Immature natural killer cell (primary cell): ENCODE measurements around the gene UBE2D3. TPM values are rescaled to one million over a fixed set of nuclear protein-coding genes. Genes with fewer than 3 reads are reported as not detected.

ENCODE experiments used
- DNase-seq, 3 donors: peaks; one replicate each; pipeline ENCODE4 v3.0.0; 2022; ENCODE audit warnings: mixed read lengths in 1 of 3
- H3K27ac Mint-ChIP-seq, 6 donors: one replicate each; pipeline ENCODE4 v1.8.0; 2020; ENCODE audit warnings: mixed read lengths in 6 of 6, mild to moderate bottlenecking in 5 of 6, inconsistent platforms in 4 of 6, moderate library complexity in 3 of 6
- H3K27me3 Mint-ChIP-seq, 3 donors: one replicate each; pipeline ENCODE4 v1.8.0; 2020 to 2021; ENCODE audit warnings: low read depth in 3 of 3, mild to moderate bottlenecking in 3 of 3, mixed read lengths in 3 of 3, moderate library complexity in 3 of 3, inconsistent platforms in 1 of 3
- H3K36me3 Mint-ChIP-seq, 3 donors: one replicate each; pipeline ENCODE4 v1.8.0; 2020; ENCODE audit warnings: mixed read lengths in 3 of 3, inconsistent platforms in 2 of 3, mild to moderate bottlenecking in 2 of 3
- H3K4me1 Mint-ChIP-seq, 2 donors: one replicate each; pipeline ENCODE4 v1.8.0; 2020; ENCODE audit warnings: inconsistent platforms in 2 of 2, mild to moderate bottlenecking in 2 of 2, mixed read lengths in 2 of 2, moderate library complexity in 1 of 2
- H3K4me3 Mint-ChIP-seq, 5 donors: one replicate each; pipeline ENCODE4 v1.8.0; 2020; ENCODE audit warnings: mild to moderate bottlenecking in 5 of 5, mixed read lengths in 5 of 5, inconsistent platforms in 3 of 5, moderate library complexity in 3 of 5
- H3K9me3 Mint-ChIP-seq, 6 donors: one replicate each; pipeline ENCODE4 v1.8.0; 2020; ENCODE audit warnings: mild to moderate bottlenecking in 6 of 6, mixed read lengths in 6 of 6, inconsistent platforms in 4 of 6, moderate library complexity in 3 of 6
- polyA plus RNA-seq, 3 donors: library from polyadenylated mRNA; unstranded; fragments of 300-500 nt; fragmentation: Illumina TruSeq; gene quantifications; one replicate each; pipeline ENCODE4 v1.2.3, GENCODE V29; 2021

UBE2D3 gene
- polyA plus RNA-seq, 3 donors from 2014 or later: 411 to 718 (median 463) TPM

- no peak overlapping the region for H3K4me3 Mint-ChIP-seq
- H3K27ac Mint-ChIP-seq: peak overlapping the region in 1 of 6 donors; percentile 2
- H3K27me3 Mint-ChIP-seq: peaks cover 3 to 11% (median 6%) of the 10 kb centered on the region in 3 donors
- H3K36me3 Mint-ChIP-seq: peaks cover 0 to 20% (median 13%) of the 10 kb centered on the region in 3 donors
- H3K4me1 Mint-ChIP-seq: peaks cover 65 to 82% of the 10 kb centered on the region in 2 donors
- peaks cover 0 to 1% (median 0%) of the 10 kb centered on the region in 6 donors for H3K9me3 Mint-ChIP-seq
- no peak for DNase-seq
These were observed 20.0 kb downstream of the UBE2D3 start for GRCh38 chr4:102807345-102807744.

- Mint-ChIP-seq H3K4me3 (no peak overlapping the region), H3K27ac (peak overlapping the region in 1 of 6 donors; percentile 48), H3K27me3 (peaks cover 0 to 6% (median 4%) of the 10 kb centered on the region in 3 donors), H3K9me3 (no peaks in the 10 kb centered on the region), H3K4me1 (peaks cover 23 to 67% of the 10 kb centered on the region in 2 donors), H3K36me3 (peaks cover 7 to 46% (median 36%) of the 10 kb centered on the region in 3 donors)
- DNase-seq: no peak
These were observed 27.5 kb downstream of the UBE2D3 start for GRCh38 chr4:102799816-102800215.

- Mint-ChIP-seq H3K4me1 (peaks cover 17 to 71% of the 10 kb centered on the region in 2 donors), H3K4me3 (no peak overlapping the region), H3K27me3 (peaks cover 0 to 11% (median 0%) of the 10 kb centered on the region in 3 donors), H3K9me3 (no peaks in the 10 kb centered on the region), H3K36me3 (peaks cover 3 to 39% (median 26%) of the 10 kb centered on the region in 3 donors), H3K27ac (peak overlapping the region in 3 of 6 donors; percentile 41 to 70 (median 49))
- no peak for DNase-seq
These were observed 32.4 kb downstream of the UBE2D3 start for GRCh38 chr4:102794999-102795398.

- peaks cover 3 to 21% (median 21%) of the 10 kb centered on the region in 3 donors for H3K36me3 Mint-ChIP-seq
- no peak overlapping the region for H3K4me3 Mint-ChIP-seq
- no peak for DNase-seq
- H3K27me3 Mint-ChIP-seq: peaks cover 0 to 11% (median 0%) of the 10 kb centered on the region in 3 donors
- H3K4me1 Mint-ChIP-seq: peaks cover 20 to 66% of the 10 kb centered on the region in 2 donors
- H3K9me3 Mint-ChIP-seq: no peaks in the 10 kb centered on the region
- peak overlapping the region in 5 of 6 donors; percentile 3 to 75 (median 19) for H3K27ac Mint-ChIP-seq
These were observed 34.9 kb downstream of the UBE2D3 start for GRCh38 chr4:102792361-102792936.

GRCh38 chr4:102791318-102791835, 36.0 kb downstream of the UBE2D3 start:
- peaks cover 17 to 65% of the 10 kb centered on the region in 2 donors for H3K4me1 Mint-ChIP-seq
- H3K27me3 Mint-ChIP-seq: peaks cover 0 to 11% (median 2%) of the 10 kb centered on the region in 3 donors
- peaks cover 3 to 17% (median 17%) of the 10 kb centered on the region in 3 donors for H3K36me3 Mint-ChIP-seq
- no peak for DNase-seq
- H3K27ac Mint-ChIP-seq: peak overlapping the region; percentile 11 to 76 (median 47)
- H3K4me3 Mint-ChIP-seq: no peak overlapping the region
- no peaks in the 10 kb centered on the region for H3K9me3 Mint-ChIP-seq

GRCh38 chr4:102789317-102789717, 38.0 kb downstream of the UBE2D3 start:
- H3K36me3 Mint-ChIP-seq: peaks cover 0 to 7% (median 5%) of the 10 kb centered on the region in 3 donors
- peaks cover 7 to 50% of the 10 kb centered on the region in 2 donors for H3K4me1 Mint-ChIP-seq
- H3K27ac Mint-ChIP-seq: peak overlapping the region in 5 of 6 donors; percentile 6 to 43 (median 17)
- no peaks in the 10 kb centered on the region for H3K9me3 Mint-ChIP-seq
- peaks cover 0 to 5% (median 2%) of the 10 kb centered on the region in 3 donors for H3K27me3 Mint-ChIP-seq
- DNase-seq: no peak
- H3K4me3 Mint-ChIP-seq: no peak overlapping the region

GRCh38 chr4:102787944-102788343, 39.4 kb downstream of the UBE2D3 start:
- Mint-ChIP-seq H3K27me3 (peaks cover 0 to 5% (median 2%) of the 10 kb centered on the region in 3 donors), H3K4me1 (peaks cover 7 to 43% of the 10 kb centered on the region in 2 donors), H3K27ac (no peak overlapping the region), H3K4me3 (no peak overlapping the region), H3K36me3 (peaks cover 0 to 6% (median 5%) of the 10 kb centered on the region in 3 donors), H3K9me3 (no peaks in the 10 kb centered on the region)
- DNase-seq: no peak

- DNase-seq: no peak
- H3K36me3 Mint-ChIP-seq: peaks cover 0 to 2% (median 2%) of the 10 kb centered on the region in 3 donors
- H3K9me3 Mint-ChIP-seq: no peaks in the 10 kb centered on the region
- peaks cover 0 to 2% (median under 1%) of the 10 kb centered on the region in 3 donors for H3K27me3 Mint-ChIP-seq
- H3K4me3 Mint-ChIP-seq: no peak overlapping the region
- peaks cover 7 to 39% of the 10 kb centered on the region in 2 donors for H3K4me1 Mint-ChIP-seq
- H3K27ac Mint-ChIP-seq: peak overlapping the region in 1 of 6 donors; percentile 45
These were observed 40.1 kb downstream of the UBE2D3 start for GRCh38 chr4:102787096-102787881.

GRCh38 chr4:102786279-102786678, 41.1 kb downstream of the UBE2D3 start:
- DNase-seq: no peak
- Mint-ChIP-seq H3K9me3 (no peaks in the 10 kb centered on the region), H3K36me3 (no peaks in the 10 kb centered on the region), H3K27ac (no peak overlapping the region), H3K4me1 (peaks cover 7 to 29% of the 10 kb centered on the region in 2 donors), H3K4me3 (no peak overlapping the region), H3K27me3 (peaks cover 0 to 2% (median 0%) of the 10 kb centered on the region in 3 donors)

GRCh38 chr4:102783006-102783405, 44.3 kb downstream of the UBE2D3 start:
- no peak for DNase-seq
- Mint-ChIP-seq H3K4me1 (peaks cover 2 to 15% of the 10 kb centered on the region in 2 donors), H3K9me3 (no peaks in the 10 kb centered on the region), H3K4me3 (no peak overlapping the region), H3K27me3 (peaks cover 0 to 2% (median 0%) of the 10 kb centered on the region in 3 donors), H3K36me3 (peaks cover 0 to 7% (median 0%) of the 10 kb centered on the region in 3 donors), H3K27ac (no peak overlapping the region)

- DNase-seq: no peak
- Mint-ChIP-seq H3K4me1 (peaks cover 0 to 7% of the 10 kb centered on the region in 2 donors), H3K4me3 (no peak overlapping the region), H3K27me3 (peaks cover 0 to 1% (median 0%) of the 10 kb centered on the region in 3 donors), H3K36me3 (peaks cover 0 to 7% (median 0%) of the 10 kb centered on the region in 3 donors), H3K27ac (no peak overlapping the region), H3K9me3 (peaks cover 0 to 3% (median 0%) of the 10 kb centered on the region in 6 donors)
These were observed 45.8 kb downstream of the UBE2D3 start for GRCh38 chr4:102781570-102781969.

GRCh38 chr4:102780476-102781144, 46.7 kb downstream of the UBE2D3 start:
- no peaks in the 10 kb centered on the region for H3K4me1 Mint-ChIP-seq
- DNase-seq: no peak
- H3K4me3 Mint-ChIP-seq: no peak overlapping the region
- peaks cover 0 to 7% (median 0%) of the 10 kb centered on the region in 3 donors for H3K36me3 Mint-ChIP-seq
- no peak overlapping the region for H3K27ac Mint-ChIP-seq
- H3K9me3 Mint-ChIP-seq: peaks cover 0 to 3% (median 0%) of the 10 kb centered on the region in 6 donors
- peaks cover 0 to 1% (median 0%) of the 10 kb centered on the region in 3 donors for H3K27me3 Mint-ChIP-seq

- H3K27me3 Mint-ChIP-seq: peaks cover 0 to 1% (median 0%) of the 10 kb centered on the region in 3 donors
- peaks cover 0 to 3% (median 0%) of the 10 kb centered on the region in 6 donors for H3K9me3 Mint-ChIP-seq
- H3K4me3 Mint-ChIP-seq: no peak overlapping the region
- H3K27ac Mint-ChIP-seq: no peak overlapping the region
- no peak for DNase-seq
- H3K4me1 Mint-ChIP-seq: no peaks in the 10 kb centered on the region
- peaks cover 0 to 7% (median 0%) of the 10 kb centered on the region in 3 donors for H3K36me3 Mint-ChIP-seq
These were observed 48.1 kb downstream of the UBE2D3 start for GRCh38 chr4:102779204-102779603.
